Stomach smooth muscle (tissue), 2 donors: ENCODE data around the gene SEMA3E.

Experiments used
- H3K27ac ChIP-seq: one replicate; pipeline ENCODE4 v1.7.0; 2013; ENCODE audit warnings: mild to moderate bottlenecking, low read length, inconsistent platforms
- H3K27me3 ChIP-seq, 2 donors: one replicate each; pipeline ENCODE4 v1.7.0; 2013; ENCODE audit warnings: low read length in 2 of 2; ENCODE audit not compliant: insufficient read depth in 2 of 2, control insufficient read depth in 1 of 2
- H3K36me3 ChIP-seq, 2 donors: one replicate each; pipeline ENCODE4 v1.7.0; 2013; ENCODE audit warnings: low read length in 2 of 2; ENCODE audit not compliant: control insufficient read depth in 2 of 2, insufficient read depth in 2 of 2
- H3K4me1 ChIP-seq: one replicate; pipeline ENCODE4 v1.7.0; 2013; ENCODE audit warnings: low read length; ENCODE audit not compliant: control insufficient read depth, insufficient read depth
- H3K4me3 ChIP-seq, 2 donors: one replicate each; pipeline ENCODE4 v1.7.0; 2013; ENCODE audit warnings: low read length in 2 of 2
- H3K9ac ChIP-seq, 2 donors: one replicate each; pipeline ENCODE4 v1.7.0; 2013; ENCODE audit warnings: low read length in 2 of 2, mild to moderate bottlenecking in 1 of 2
- H3K9me3 ChIP-seq, 2 donors: one replicate each; pipeline ENCODE4 v1.7.0; 2013; ENCODE audit warnings: low read length in 2 of 2; ENCODE audit not compliant: control insufficient read depth in 2 of 2
- donor health status: healthy.
- donor health status: Pancreatic carcinoma.

Gene SEMA3E

DNA sequence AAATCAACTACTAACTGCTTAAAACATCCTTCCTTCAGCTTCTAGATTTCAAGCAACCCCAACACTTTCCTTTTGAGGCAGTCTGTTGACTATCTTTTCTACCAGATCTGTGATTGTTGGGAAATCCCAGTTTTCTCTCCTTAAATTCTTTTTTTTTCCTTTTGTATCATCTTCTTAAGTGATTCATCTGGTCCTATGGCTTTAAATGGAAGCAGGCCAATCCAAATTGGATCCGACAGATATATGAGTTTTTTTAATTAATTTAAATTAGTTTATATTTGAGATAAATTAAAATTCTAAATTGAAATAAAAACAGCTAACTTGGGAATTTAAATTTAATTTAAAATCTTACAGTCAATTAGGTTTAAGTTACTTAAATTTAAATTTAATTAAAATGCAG is 335.0 kb downstream of the SEMA3E start:
- no peak overlapping the region for H3K27ac ChIP-seq
- no peaks in the 10 kb centered on the region for H3K4me1 ChIP-seq
- no peak overlapping the region for H3K4me3 ChIP-seq
- H3K27me3 ChIP-seq, result no peaks in the 10 kb centered on the region
- H3K36me3 ChIP-seq, result no peaks in the 10 kb centered on the region
- H3K9ac ChIP-seq, result no peak overlapping the region
- H3K9me3 ChIP-seq, result no peaks in the 10 kb centered on the region
